Calu3 (cell line): ENCODE results near the gene KDM3A. TPM values are rescaled to one million over a fixed set of nuclear protein-coding genes. Genes with fewer than 3 reads are reported as not detected.

Experiments used
- BruUV-seq: library from RNA; stranded (reverse); fragments of 400-500 nt; replicated peaks from 2 replicates; lab custom pipeline; 2021; lab: Mats Ljungman, UMichigan
- CTCF ChIA-PET: fragments of 300-600 bp; sonication (Branson Sonifier 250); formaldehyde crosslinking; loops from one replicate; lab custom pipeline; 2022; ENCODE audit warnings: antibody characterized with exemption; lab: Charles Lee
- DNase-seq: peaks from one replicate; pipeline ENCODE4 v3.0.0; 2022
- H3K27ac Mint-ChIP-seq: one replicate; pipeline ENCODE4 v1.8.0; 2022; ENCODE audit warnings: mixed read lengths; ENCODE audit not compliant: unreplicated experiment
- H3K27me3 Mint-ChIP-seq: one replicate; pipeline ENCODE4 v1.8.0; 2022; ENCODE audit warnings: mixed read lengths; ENCODE audit not compliant: unreplicated experiment
- H3K36me3 Mint-ChIP-seq: one replicate; pipeline ENCODE4 v1.8.0; 2022; ENCODE audit warnings: mild to moderate bottlenecking, moderate library complexity, mixed read lengths; ENCODE audit not compliant: insufficient read depth, unreplicated experiment
- H3K4me1 Mint-ChIP-seq: one replicate; pipeline ENCODE4 v1.8.0; 2022; ENCODE audit warnings: mild to moderate bottlenecking, low read depth, mixed read lengths; ENCODE audit not compliant: unreplicated experiment
- H3K4me3 Mint-ChIP-seq: one replicate; pipeline ENCODE4 v1.8.0; 2022; ENCODE audit warnings: mild to moderate bottlenecking, low read depth, moderate library complexity, mixed read lengths; ENCODE audit not compliant: unreplicated experiment
- H3K9me3 Mint-ChIP-seq: one replicate; pipeline ENCODE4 v1.8.0; 2022; ENCODE audit warnings: low read depth, mixed read lengths; ENCODE audit not compliant: unreplicated experiment
- intact Hi-C: fragments of 100-400 bp; cut with micrococcal nuclease; formaldehyde crosslinking; loops from one replicate; pipeline ENCODE4 v1.10.0; 2022; ENCODE audit not compliant: unreplicated experiment
- total RNA-seq: library from RNA; stranded (reverse); gene quantifications from 2 replicates; pipeline ENCODE4 v1.2.3, GENCODE V29; 2022
- TF ChIP-seq, protein P1 (sequence below): fragments of 200-600 bp; IDR thresholded peaks from one replicate; pipeline ENCODE4 v1.8.0; 2022; ENCODE audit warnings: antibody characterized with exemption; ENCODE audit not compliant: unreplicated experiment

The KDM3A gene
- total RNA-seq, 1 experiment from 2014 or later, result 37.8 TPM

DNA sequence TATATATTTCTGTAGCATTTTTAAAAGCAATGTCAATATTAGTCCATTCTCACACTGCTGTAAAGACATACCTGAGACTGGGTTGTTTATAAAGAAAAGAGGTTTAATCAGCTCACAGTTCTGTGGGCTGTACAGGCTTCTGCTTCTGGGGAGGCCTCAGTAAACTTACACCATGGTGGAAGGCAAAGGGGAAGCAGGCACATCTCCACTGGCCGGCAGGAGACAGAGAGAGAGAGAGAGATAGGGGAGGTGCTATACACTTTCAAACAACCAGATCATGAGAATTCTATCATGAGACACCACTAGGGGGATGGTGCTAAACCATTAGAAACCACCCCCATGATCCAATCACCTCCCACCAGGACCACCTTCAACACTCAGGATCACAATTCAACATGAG lies 79.0 kb downstream of the KDM3A start:
- Mint-ChIP-seq H3K9me3 (peaks cover 2% of the 10 kb centered on the region), H3K27me3 (no peaks in the 10 kb centered on the region), H3K4me1 (no peaks in the 10 kb centered on the region), H3K4me3 (no peak overlapping the region), H3K27ac (no peak overlapping the region), H3K36me3 (no peaks in the 10 kb centered on the region)
- TF ChIP-seq, protein P1, sequence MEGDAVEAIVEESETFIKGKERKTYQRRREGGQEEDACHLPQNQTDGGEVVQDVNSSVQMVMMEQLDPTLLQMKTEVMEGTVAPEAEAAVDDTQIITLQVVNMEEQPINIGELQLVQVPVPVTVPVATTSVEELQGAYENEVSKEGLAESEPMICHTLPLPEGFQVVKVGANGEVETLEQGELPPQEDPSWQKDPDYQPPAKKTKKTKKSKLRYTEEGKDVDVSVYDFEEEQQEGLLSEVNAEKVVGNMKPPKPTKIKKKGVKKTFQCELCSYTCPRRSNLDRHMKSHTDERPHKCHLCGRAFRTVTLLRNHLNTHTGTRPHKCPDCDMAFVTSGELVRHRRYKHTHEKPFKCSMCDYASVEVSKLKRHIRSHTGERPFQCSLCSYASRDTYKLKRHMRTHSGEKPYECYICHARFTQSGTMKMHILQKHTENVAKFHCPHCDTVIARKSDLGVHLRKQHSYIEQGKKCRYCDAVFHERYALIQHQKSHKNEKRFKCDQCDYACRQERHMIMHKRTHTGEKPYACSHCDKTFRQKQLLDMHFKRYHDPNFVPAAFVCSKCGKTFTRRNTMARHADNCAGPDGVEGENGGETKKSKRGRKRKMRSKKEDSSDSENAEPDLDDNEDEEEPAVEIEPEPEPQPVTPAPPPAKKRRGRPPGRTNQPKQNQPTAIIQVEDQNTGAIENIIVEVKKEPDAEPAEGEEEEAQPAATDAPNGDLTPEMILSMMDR, result no peak
- intact Hi-C loops, result no loop called here
- CTCF ChIA-PET, result no interaction called here
- DNase-seq, result no peak
- BruUV-seq, result no TSS peak

DNA sequence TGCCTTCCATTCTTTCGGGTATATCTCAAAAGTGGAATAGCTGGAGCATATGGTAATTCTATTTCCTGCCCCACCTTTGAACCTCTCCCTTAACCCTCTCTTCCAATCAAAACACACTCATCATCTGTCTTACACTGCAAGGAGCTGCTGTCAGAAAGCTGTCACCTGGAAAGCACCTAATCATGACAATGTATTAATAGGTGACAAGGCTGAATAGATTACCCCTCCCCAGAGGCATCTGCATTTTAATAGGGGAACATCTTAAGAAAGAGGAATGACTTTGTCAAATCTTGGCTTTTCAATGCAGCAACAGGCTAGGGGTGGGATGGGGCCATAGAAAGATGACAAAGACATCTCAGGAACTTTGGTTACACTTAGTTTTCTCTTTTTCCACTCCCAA lies 80.8 kb downstream of the KDM3A start:
- peaks cover 2% of the 10 kb centered on the region for H3K9me3 Mint-ChIP-seq
- no peak overlapping the region for H3K27ac Mint-ChIP-seq
- no peaks in the 10 kb centered on the region for H3K36me3 Mint-ChIP-seq
- CTCF ChIA-PET, result no interaction called here
- no peak for DNase-seq
- no peaks in the 10 kb centered on the region for H3K4me1 Mint-ChIP-seq
- H3K27me3 Mint-ChIP-seq, result no peaks in the 10 kb centered on the region
- intact Hi-C loops, result no loop called here
- BruUV-seq, result no TSS peak
- no peak overlapping the region for H3K4me3 Mint-ChIP-seq
- TF ChIP-seq, protein P1, result no peak

DNA sequence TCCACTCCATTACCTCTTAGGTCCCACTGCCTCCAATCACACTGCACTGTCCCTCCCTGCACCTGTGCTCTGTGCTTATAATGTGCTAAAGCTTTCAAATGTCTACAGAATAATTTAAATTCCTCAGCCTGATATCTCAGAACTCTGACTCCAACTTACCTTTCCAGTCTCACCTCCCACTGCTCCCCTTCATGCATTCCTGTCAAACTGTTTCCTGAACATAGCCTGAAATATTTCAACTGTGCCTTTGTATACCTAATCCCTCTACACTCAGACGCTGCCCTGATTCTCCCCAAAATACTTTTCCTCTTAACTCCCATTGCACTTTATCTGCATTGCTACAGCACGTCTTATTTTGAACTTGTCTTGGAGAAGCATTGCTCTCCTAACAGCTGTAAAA lies 81.5 kb downstream of the KDM3A start:
- DNase-seq, result no peak
- no peaks in the 10 kb centered on the region for H3K4me1 Mint-ChIP-seq
- H3K27ac Mint-ChIP-seq, result no peak overlapping the region
- no peaks in the 10 kb centered on the region for H3K27me3 Mint-ChIP-seq
- CTCF ChIA-PET, result no interaction called here
- BruUV-seq, result no TSS peak
- intact Hi-C loops, result no loop called here
- TF ChIP-seq, protein P1, result no peak
- peaks cover 2% of the 10 kb centered on the region for H3K9me3 Mint-ChIP-seq
- H3K4me3 Mint-ChIP-seq, result no peak overlapping the region
- no peaks in the 10 kb centered on the region for H3K36me3 Mint-ChIP-seq

DNA sequence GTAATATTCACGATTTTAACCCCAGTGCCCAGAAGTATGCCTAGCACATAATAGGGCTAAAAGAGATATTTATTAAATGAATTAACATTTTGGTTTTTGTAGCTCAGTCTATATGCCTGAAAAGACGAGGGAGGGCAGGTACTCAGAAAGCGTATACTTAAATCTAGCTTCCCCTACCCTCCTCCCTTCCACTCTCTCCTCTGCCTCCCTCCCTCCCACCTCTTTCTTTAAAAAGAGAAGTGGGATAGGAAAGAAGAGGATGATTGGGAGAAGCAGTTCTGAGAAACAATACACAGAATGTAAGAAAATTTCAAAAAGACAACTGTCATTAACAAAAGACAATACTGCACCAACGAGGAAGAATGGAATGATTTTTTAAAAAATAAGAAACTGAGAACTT lies 82.3 kb downstream of the KDM3A start:
- Mint-ChIP-seq H3K27me3 (no peaks in the 10 kb centered on the region), H3K36me3 (no peaks in the 10 kb centered on the region), H3K4me3 (no peak overlapping the region), H3K27ac (no peak overlapping the region), H3K9me3 (peaks cover 2% of the 10 kb centered on the region), H3K4me1 (no peaks in the 10 kb centered on the region)
- intact Hi-C loops, result no loop called here
- no peak for DNase-seq
- CTCF ChIA-PET, result no interaction called here
- BruUV-seq, result no TSS peak
- TF ChIP-seq, protein P1, result no peak
